Placental epithelial cell (primary cell): ENCODE measurements around the gene JPH3. TPM values are rescaled to one million over a fixed set of nuclear protein-coding genes. Genes with fewer than 3 reads are reported as not detected.

Experiments used
- total RNA-seq: library from RNA; depleted of rRNA; stranded (reverse); fragments of >200 nt; gene quantifications from 2 replicates; pipeline ENCODE4 v1.2.3, GENCODE V29; 2012

The JPH3 gene
- total RNA-seq = not detected in 2 replicates

DNA sequence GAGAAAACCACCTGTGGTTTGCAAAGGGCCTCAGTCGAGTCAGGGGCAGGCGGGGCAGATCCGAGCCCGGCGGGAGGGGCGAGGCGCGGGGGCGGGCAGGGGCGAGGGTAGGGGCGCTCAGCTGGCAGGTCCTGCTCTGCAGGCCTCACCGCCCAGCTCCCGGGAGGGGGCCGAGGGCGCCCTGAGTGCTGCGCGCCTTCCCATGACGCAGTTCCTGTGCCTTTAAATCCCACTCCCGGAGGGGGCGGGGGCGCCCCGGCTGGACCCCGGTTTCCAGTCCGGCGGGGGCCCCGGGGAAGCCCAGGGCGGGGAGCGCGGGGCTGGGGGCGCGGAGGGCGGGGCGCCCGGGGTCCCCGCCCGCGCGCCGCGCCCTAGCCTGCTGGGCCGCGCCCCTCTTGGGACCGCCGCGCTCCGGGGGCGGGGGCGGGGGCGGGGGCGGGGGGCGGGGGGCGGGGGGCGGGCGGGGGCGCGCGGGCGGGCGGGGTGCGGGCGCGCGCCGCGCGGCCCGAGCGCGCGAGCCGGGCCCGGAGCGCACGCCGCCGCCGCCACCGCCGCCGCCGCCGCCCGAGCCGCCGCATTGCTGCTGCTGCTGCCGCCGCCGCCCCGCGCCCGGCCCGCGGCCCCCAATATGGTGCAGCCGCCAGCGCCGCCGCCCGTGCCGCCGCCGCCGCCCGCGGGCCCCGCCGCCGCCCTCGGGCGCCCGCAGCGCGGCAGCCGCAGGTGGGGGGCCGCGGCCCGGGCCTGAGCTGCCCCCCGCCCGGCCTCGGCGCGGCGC lies at the start of gene JPH3:
JPH3 (plus strand) TSS at position 508 of the 775 bp plus-strand sequence. CDS start 639 bp downstream, outside the sequence.

Other genes starting within 250 kb of the JPH3 start
- 17.3 and 27.7 TPM in 2 replicates for gene FBXO31, start 218.7 kb upstream of the JPH3 start, total RNA-seq
- gene MAP1LC3B, start 210.2 kb upstream of the JPH3 start, total RNA-seq = 24.2 and 34.9 TPM in 2 replicates
- gene ZCCHC14, start 109.5 kb upstream of the JPH3 start, total RNA-seq = 8.4 and 9.0 TPM in 2 replicates
- gene KLHDC4, start 163.5 kb downstream of the JPH3 start, total RNA-seq = 9.2 and 29.8 TPM in 2 replicates